Left cardiac atrium (tissue), 4 donors: ENCODE data around the gene FAM89B. TPM values are rescaled to one million over a fixed set of nuclear protein-coding genes. Genes with fewer than 3 reads are reported as not detected.

Source experiments
- ATAC-seq, 2 donors: fragments of 200-7000 bp; cut with Tn5 transposase; one replicate each; pipeline ENCODE4 v1.9.1; 2020; ENCODE audit warnings: mild to moderate bottlenecking in 2 of 2, moderate library complexity in 2 of 2
- DNase-seq: peaks from one replicate; pipeline ENCODE4 v3.0.0-alpha.2; 2020
- intact Hi-C, 2 donors: fragments of 100-400 bp; cut with DNase I; formaldehyde crosslinking; loops; one replicate each; pipeline versions ENCODE4 v1.14.1 to v1.15.1; 2022 to 2023
- total RNA-seq, 2 donors: library from RNA; stranded (reverse); fragmentation: NEBNext Ultra II Directional; extraction: Animal tissue kit (Norgen Biotek cat#: 25700); gene quantifications; one replicate each; pipeline ENCODE4 v1.2.1, GENCODE V29; 2021
- donor health status: DM: no; HTN: yes; CAD: no.
- donor health status: DM: no; HTN: yes; CAD: no; lungs with severe emphysema.
- donor health status: DM: yes; HTN: yes; CAD: no.
- donor health status: Dilated cardiomyopathy.

FAM89B gene
- total RNA-seq, 2 donors from 2014 or later = 33.5 to 34.5 TPM

- intact Hi-C loops = no loop called here
- ATAC-seq = no peak
- DNase-seq = no peak
Measured at GRCh38 chr11:65580756-65581155, 8.4 kb downstream of the FAM89B start.

GRCh38 chr11:65581928-65582327, 9.6 kb downstream of the FAM89B start:
- intact Hi-C loops = no loop called here
- DNase-seq (no peak), ATAC-seq (no peak)

- ATAC-seq (no peak), DNase-seq (no peak)
- intact Hi-C loops = no loop called here
Measured at GRCh38 chr11:65583589-65583988, 11.3 kb downstream of the FAM89B start.

GRCh38 chr11:65584106-65584505, 11.8 kb downstream of the FAM89B start:
- ATAC-seq = no peak
- intact Hi-C loops = no loop called here
- no peak for DNase-seq

- DNase-seq (peak; percentile 31), ATAC-seq (peak in 1 of 2 donors; percentile 6)
- intact Hi-C loops = no loop called here
Measured at GRCh38 chr11:65584723-65585171, 12.4 kb downstream of the FAM89B start.

- no peak for ATAC-seq
- DNase-seq = no peak
- intact Hi-C loops = no loop called here
Measured at GRCh38 chr11:65585396-65586246, 13.3 kb downstream of the FAM89B start.

GRCh38 chr11:65586247-65586630, 13.9 kb downstream of the FAM89B start:
- ATAC-seq (no peak), DNase-seq (no peak)
- intact Hi-C loops = no loop called here

- ATAC-seq (peak; percentile 3 to 48), DNase-seq (no peak)
- intact Hi-C loops = no loop called here
Measured at GRCh38 chr11:65586676-65587075, 14.3 kb downstream of the FAM89B start.

GRCh38 chr11:65588199-65589054, 16.1 kb downstream of the FAM89B start:
- intact Hi-C loops = loop anchor here in 1 of 2 donors (2.0 kb wide), 1 partner anchor 48 kb away; no protein-coding TSS in a partner anchor
- ATAC-seq (peak; percentile 44 to 45), DNase-seq (no peak)

GRCh38 chr11:65589444-65590239, 17.3 kb downstream of the FAM89B start:
- no peak for ATAC-seq
- DNase-seq = no peak
- intact Hi-C loops = loop anchor here (2.0 to 10.0 kb wide), 2 partner anchors 45 to 49 kb away; no protein-coding TSS in a partner anchor

GRCh38 chr11:65590240-65590738, 18.0 kb downstream of the FAM89B start:
- intact Hi-C loops = loop anchor here in 1 of 2 donors (10.0 kb wide), 1 partner anchor 45 kb away; no protein-coding TSS in a partner anchor
- no peak for DNase-seq

GRCh38 chr11:65591939-65592857, 19.9 kb downstream of the FAM89B start:
- peak; percentile 16 to 25 for ATAC-seq
- peak; percentile 77 for DNase-seq
- intact Hi-C loops = loop anchor here in 1 of 2 donors (10.0 kb wide), 1 partner anchor 47 kb away; no protein-coding TSS in a partner anchor

More at GRCh38 chr11:65590240-65590738, 18.0 kb downstream of the FAM89B start:
- ATAC-seq = no peak

- DNase-seq (no peak), ATAC-seq (no peak)
Measured at GRCh38 chr11:65592858-65593517, 20.6 kb downstream of the FAM89B start.

GRCh38 chr11:65593518-65594414, 21.4 kb downstream of the FAM89B start:
- DNase-seq (no peak), ATAC-seq (peak; percentile 19 to 53)
- intact Hi-C loops = loop anchor here in 1 of 2 donors (10.0 kb wide), 1 partner anchor 49 kb away; no protein-coding TSS in a partner anchor

More at GRCh38 chr11:65592858-65593517, 20.6 kb downstream of the FAM89B start:
- intact Hi-C loops = loop anchor here in 1 of 2 donors (10.0 kb wide), 1 partner anchor 48 kb away; no protein-coding TSS in a partner anchor

- ATAC-seq = no peak
Measured at GRCh38 chr11:65595131-65595530, 22.8 kb downstream of the FAM89B start.

More at GRCh38 chr11:65595131-65595530, 22.8 kb downstream of the FAM89B start:
- intact Hi-C loops = loop anchor here in 1 of 2 donors (10.0 kb wide), 1 partner anchor 50 kb away; no protein-coding TSS in a partner anchor
- no peak for DNase-seq
